Stimulated activated CD8-positive, alpha-beta memory T cell treated with anti-CD3 and anti-CD28 coated beads, Interleukin-2, amount 100 ng/mL, for 48 hours (primary cell): ENCODE results near the gene FIBCD1.

Source experiments
- DNase-seq, 2 donors: peaks; one replicate each; pipeline ENCODE4 v3.0.0-alpha.2; 2020; ENCODE audit warnings: low read depth in 2 of 2

The FIBCD1 gene

GRCh38 chr9:130936285-130937117 lies 2.5 kb downstream of the FIBCD1 start:
- no peak for DNase-seq

GRCh38 chr9:130935648-130936271 lies 3.3 kb downstream of the FIBCD1 start:
- DNase-seq = no peak

- DNase-seq = no peak
Measured at GRCh38 chr9:130934702-130935647, 4.1 kb downstream of the FIBCD1 start.

GRCh38 chr9:130934246-130934645 lies 4.8 kb downstream of the FIBCD1 start:
- no peak for DNase-seq

- DNase-seq = no peak
Measured at GRCh38 chr9:130933114-130934046, 5.7 kb downstream of the FIBCD1 start.

GRCh38 chr9:130932255-130933079 lies 6.6 kb downstream of the FIBCD1 start:
- no peak for DNase-seq

- DNase-seq = no peak
Measured at GRCh38 chr9:130931508-130932254, 7.4 kb downstream of the FIBCD1 start.

- DNase-seq = no peak
Measured at GRCh38 chr9:130930804-130931349, 8.2 kb downstream of the FIBCD1 start.

GRCh38 chr9:130930132-130930803 lies 8.8 kb downstream of the FIBCD1 start:
- no peak for DNase-seq

- no peak for DNase-seq
Measured at GRCh38 chr9:130929571-130930038, 9.4 kb downstream of the FIBCD1 start.

- no peak for DNase-seq
Measured at GRCh38 chr9:130927995-130928900, 10.8 kb downstream of the FIBCD1 start.

GRCh38 chr9:130927338-130927737 lies 11.7 kb downstream of the FIBCD1 start:
- DNase-seq = no peak

GRCh38 chr9:130925050-130925678 lies 13.9 kb downstream of the FIBCD1 start:
- DNase-seq = no peak

- DNase-seq = no peak
Measured at GRCh38 chr9:130924448-130924788, 14.6 kb downstream of the FIBCD1 start.

GRCh38 chr9:130923611-130924447 lies 15.2 kb downstream of the FIBCD1 start:
- no peak for DNase-seq
